Panc1 (cell line): ENCODE data around the gene ACSM6. TPM values are rescaled to one million over a fixed set of nuclear protein-coding genes. Genes with fewer than 3 reads are reported as not detected.

Source experiments
- ATAC-seq: fragments of 200-7000 bp; cut with Tn5 transposase; 2 replicates; pipeline ENCODE4 v1.9.1; 2020; ENCODE audit warnings: mild to moderate bottlenecking, moderate library complexity
- BruUV-seq: library from RNA; stranded (reverse); fragments of 400-500 nt; replicated peaks from 2 replicates; lab custom pipeline; 2021; lab: Mats Ljungman, UMichigan
- CTCF ChIA-PET: fragments of 300-600 bp; sonication (Branson Sonifier 250); formaldehyde crosslinking; loops from one replicate; lab custom pipeline; 2022; ENCODE audit warnings: antibody characterized with exemption; lab: Charles Lee
- POLR2A ChIA-PET: fragments of 300-600 bp; sonication (Branson Sonifier 250); formaldehyde crosslinking; loops from one replicate; lab custom pipeline; 2022; ENCODE audit warnings: antibody characterized with exemption; lab: Charles Lee
- DNase-seq: peaks from one replicate; pipeline ENCODE4 v3.0.0-alpha.2; 2010; ENCODE audit warnings: low read depth, low spot score
- H3K27ac ChIP-seq: 2 replicates; pipeline ENCODE4 v1.5.1; 2011; ENCODE audit warnings: mild to moderate bottlenecking, low read length, inconsistent platforms
- H3K27me3 ChIP-seq: fragments of 200-500 bp; sonication (Bioruptor generic); 2 replicates; pipeline ENCODE4 v1.6.0; 2014; ENCODE audit warnings: low read length, inconsistent platforms; ENCODE audit not compliant: control insufficient read depth, insufficient read depth
- H3K36me3 ChIP-seq: fragments of 200-500 bp; sonication (Bioruptor generic); 2 replicates; pipeline ENCODE4 v1.5.1; 2014; ENCODE audit warnings: inconsistent platforms, mild to moderate bottlenecking, low read length, moderate library complexity; ENCODE audit not compliant: control insufficient read depth, insufficient read depth
- H3K4me1 ChIP-seq: 2 replicates; pipeline ENCODE4 v1.5.1; 2011; ENCODE audit warnings: inconsistent platforms, mild to moderate bottlenecking, low read length, moderate library complexity; ENCODE audit not compliant: control insufficient read depth, insufficient read depth
- H3K4me3 ChIP-seq, 2 experiments: 2 replicates each; pipeline ENCODE4 v1.5.1; 2011 to 2012; ENCODE audit warnings: low read depth in 2 of 2, low read length in 2 of 2, mild to moderate bottlenecking in 2 of 2, inconsistent platforms in 1 of 2, moderate library complexity in 1 of 2
- H3K9me3 ChIP-seq: fragments of 200-500 bp; sonication (Bioruptor generic); 2 replicates; pipeline ENCODE4 v1.5.1; 2014; ENCODE audit warnings: low read depth, mild to moderate bottlenecking, inconsistent platforms, low read length, moderate library complexity; ENCODE audit not compliant: control insufficient read depth, insufficient read depth
- POLR2AphosphoS5 ChIP-seq: IDR thresholded peaks from 2 replicates; pipeline ENCODE4 v1.6.1; 2012; ENCODE audit warnings: mild to moderate bottlenecking, low read depth, low read length, moderate library complexity
- SIN3A ChIP-seq: IDR thresholded peaks from 2 replicates; pipeline ENCODE4 v1.6.1; 2012; ENCODE audit warnings: low read depth, mild to moderate bottlenecking, low read length, moderate library complexity, borderline replicate concordance; ENCODE audit not compliant: insufficient read depth
- TCF7L2 ChIP-seq: IDR thresholded peaks from 2 replicates; pipeline ENCODE4 v1.6.1; 2011; ENCODE audit warnings: mild to moderate bottlenecking, low read depth, low read length, inconsistent platforms
- in situ Hi-C: cut with HindIII; loops from 2 replicates; pipeline ENCODE4 v1.10.0; 2016; ENCODE audit warnings: low sequenced_read_pairs, low pct_unique_long_range_greater_than_20kb
- intact Hi-C: fragments of 100-400 bp; cut with micrococcal nuclease; formaldehyde crosslinking; loops from one replicate; pipeline ENCODE4 v1.10.0; 2022; ENCODE audit not compliant: unreplicated experiment
- total RNA-seq: library from RNA; stranded (reverse); gene quantifications from one replicate; pipeline ENCODE4 v1.2.1, GENCODE V29; 2021; ENCODE audit not compliant: unreplicated experiment
- TF ChIP-seq, protein P1 (sequence below), 2 experiments: IDR thresholded peaks; 2 replicates each; pipeline ENCODE4 v1.6.1; 2011 to 2012; ENCODE audit warnings: low read depth in 2 of 2, control low read depth in 1 of 2, low read length in 1 of 2, mild to moderate bottlenecking in 1 of 2, moderate library complexity in 1 of 2; ENCODE audit not compliant: insufficient read depth in 1 of 2
- TF ChIP-seq, protein P2 (sequence below): fragments of 450-650 bp; IDR thresholded peaks from 2 replicates; pipeline ENCODE4 v1.5.1; 2017; ENCODE audit warnings: mild to moderate bottlenecking

Gene ACSM6
- total RNA-seq, 1 experiment from 2014 or later = not detected

DNA sequence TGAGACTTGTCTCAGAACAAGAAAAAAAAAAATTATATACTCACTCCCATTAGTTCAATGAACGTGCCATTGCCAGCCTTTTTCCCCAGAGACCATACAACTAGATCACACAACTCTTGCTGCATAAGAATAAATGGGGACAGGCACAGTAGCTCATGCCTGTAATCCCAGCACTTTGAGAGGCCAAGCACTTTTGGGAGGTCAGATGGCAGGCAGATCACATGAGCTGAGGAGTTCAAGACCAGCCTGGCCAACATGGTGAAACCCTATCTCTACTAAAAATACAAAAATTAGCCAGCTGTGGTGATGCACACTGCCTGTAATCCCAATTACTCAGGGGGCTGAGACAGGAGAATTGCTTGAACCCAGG lies 83.1 kb downstream of the ACSM6 start:
- intact Hi-C loops = no loop called here
- ATAC-seq = no peak
- H3K4me3 ChIP-seq = no peak overlapping the region
- no peak for TF ChIP-seq POLR2AphosphoS5
- TF ChIP-seq, protein P1, sequence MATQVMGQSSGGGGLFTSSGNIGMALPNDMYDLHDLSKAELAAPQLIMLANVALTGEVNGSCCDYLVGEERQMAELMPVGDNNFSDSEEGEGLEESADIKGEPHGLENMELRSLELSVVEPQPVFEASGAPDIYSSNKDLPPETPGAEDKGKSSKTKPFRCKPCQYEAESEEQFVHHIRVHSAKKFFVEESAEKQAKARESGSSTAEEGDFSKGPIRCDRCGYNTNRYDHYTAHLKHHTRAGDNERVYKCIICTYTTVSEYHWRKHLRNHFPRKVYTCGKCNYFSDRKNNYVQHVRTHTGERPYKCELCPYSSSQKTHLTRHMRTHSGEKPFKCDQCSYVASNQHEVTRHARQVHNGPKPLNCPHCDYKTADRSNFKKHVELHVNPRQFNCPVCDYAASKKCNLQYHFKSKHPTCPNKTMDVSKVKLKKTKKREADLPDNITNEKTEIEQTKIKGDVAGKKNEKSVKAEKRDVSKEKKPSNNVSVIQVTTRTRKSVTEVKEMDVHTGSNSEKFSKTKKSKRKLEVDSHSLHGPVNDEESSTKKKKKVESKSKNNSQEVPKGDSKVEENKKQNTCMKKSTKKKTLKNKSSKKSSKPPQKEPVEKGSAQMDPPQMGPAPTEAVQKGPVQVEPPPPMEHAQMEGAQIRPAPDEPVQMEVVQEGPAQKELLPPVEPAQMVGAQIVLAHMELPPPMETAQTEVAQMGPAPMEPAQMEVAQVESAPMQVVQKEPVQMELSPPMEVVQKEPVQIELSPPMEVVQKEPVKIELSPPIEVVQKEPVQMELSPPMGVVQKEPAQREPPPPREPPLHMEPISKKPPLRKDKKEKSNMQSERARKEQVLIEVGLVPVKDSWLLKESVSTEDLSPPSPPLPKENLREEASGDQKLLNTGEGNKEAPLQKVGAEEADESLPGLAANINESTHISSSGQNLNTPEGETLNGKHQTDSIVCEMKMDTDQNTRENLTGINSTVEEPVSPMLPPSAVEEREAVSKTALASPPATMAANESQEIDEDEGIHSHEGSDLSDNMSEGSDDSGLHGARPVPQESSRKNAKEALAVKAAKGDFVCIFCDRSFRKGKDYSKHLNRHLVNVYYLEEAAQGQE (IDR thresholded peaks at IDR 0.05; ENCODE audit: insufficient read depth in 1 of 2, low read depth in 2 of 2, low read length in 1 of 2) = no peak
- no peak for TF ChIP-seq SIN3A
- TF ChIP-seq, protein P2, sequence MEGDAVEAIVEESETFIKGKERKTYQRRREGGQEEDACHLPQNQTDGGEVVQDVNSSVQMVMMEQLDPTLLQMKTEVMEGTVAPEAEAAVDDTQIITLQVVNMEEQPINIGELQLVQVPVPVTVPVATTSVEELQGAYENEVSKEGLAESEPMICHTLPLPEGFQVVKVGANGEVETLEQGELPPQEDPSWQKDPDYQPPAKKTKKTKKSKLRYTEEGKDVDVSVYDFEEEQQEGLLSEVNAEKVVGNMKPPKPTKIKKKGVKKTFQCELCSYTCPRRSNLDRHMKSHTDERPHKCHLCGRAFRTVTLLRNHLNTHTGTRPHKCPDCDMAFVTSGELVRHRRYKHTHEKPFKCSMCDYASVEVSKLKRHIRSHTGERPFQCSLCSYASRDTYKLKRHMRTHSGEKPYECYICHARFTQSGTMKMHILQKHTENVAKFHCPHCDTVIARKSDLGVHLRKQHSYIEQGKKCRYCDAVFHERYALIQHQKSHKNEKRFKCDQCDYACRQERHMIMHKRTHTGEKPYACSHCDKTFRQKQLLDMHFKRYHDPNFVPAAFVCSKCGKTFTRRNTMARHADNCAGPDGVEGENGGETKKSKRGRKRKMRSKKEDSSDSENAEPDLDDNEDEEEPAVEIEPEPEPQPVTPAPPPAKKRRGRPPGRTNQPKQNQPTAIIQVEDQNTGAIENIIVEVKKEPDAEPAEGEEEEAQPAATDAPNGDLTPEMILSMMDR = no peak
- TF ChIP-seq TCF7L2 = no peak
- H3K9me3 ChIP-seq = no peaks in the 10 kb centered on the region
- H3K27me3 ChIP-seq = no peaks in the 10 kb centered on the region
- DNase-seq = no peak
- no TSS peak for BruUV-seq
- in situ Hi-C loops = no loop called here
- H3K27ac ChIP-seq = no peak overlapping the region
- POLR2A ChIA-PET = interaction anchor here (0.6 kb wide), 1 partner anchor 9 kb away, joined by 14 read pairs; no protein-coding TSS in a partner anchor
- peaks cover 69% of the 10 kb centered on the region for H3K4me1 ChIP-seq
- H3K36me3 ChIP-seq = no peaks in the 10 kb centered on the region
- CTCF ChIA-PET = no interaction called here

DNA sequence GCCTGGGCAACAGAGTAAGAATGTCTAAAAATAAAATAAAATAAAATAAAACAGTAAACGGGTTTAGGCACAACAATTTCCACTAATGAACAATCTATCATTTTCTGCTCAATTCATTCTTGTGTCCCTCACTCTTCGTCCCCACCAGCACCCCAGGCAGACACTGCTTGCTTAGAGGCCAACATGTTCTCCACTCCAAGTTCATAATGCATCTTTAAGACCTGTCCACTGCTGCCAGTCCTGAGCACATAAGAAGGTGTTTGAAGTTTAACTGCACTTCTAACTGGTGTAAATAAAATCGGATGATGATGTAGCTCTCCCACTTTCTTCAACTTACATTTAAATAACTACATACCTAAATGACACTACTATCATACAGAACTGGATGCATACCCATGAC lies 83.6 kb downstream of the ACSM6 start:
- POLR2A ChIA-PET = no interaction called here
- peaks cover 71% of the 10 kb centered on the region for H3K4me1 ChIP-seq
- in situ Hi-C loops = no loop called here

More for the DNA sequence above, 83.6 kb downstream of the ACSM6 start:
- no peaks in the 10 kb centered on the region for H3K36me3 ChIP-seq
- CTCF ChIA-PET = no interaction called here
- DNase-seq = no peak
- no peaks in the 10 kb centered on the region for H3K27me3 ChIP-seq
- ATAC-seq = no peak
- H3K4me3 ChIP-seq = no peak overlapping the region
- TF ChIP-seq SIN3A = no peak
- no peak for TF ChIP-seq POLR2AphosphoS5
- TF ChIP-seq, protein P1 (IDR thresholded peaks at IDR 0.05; ENCODE audit: insufficient read depth in 1 of 2, low read depth in 2 of 2, low read length in 1 of 2) = no peak
- no peak for TF ChIP-seq TCF7L2
- TF ChIP-seq, protein P2 = no peak
- intact Hi-C loops = no loop called here
- H3K27ac ChIP-seq = no peak overlapping the region
- H3K9me3 ChIP-seq = no peaks in the 10 kb centered on the region
- no TSS peak for BruUV-seq

Other genes with a start within 250 kb of the ACSM6 start
- gene CYP2C8, start 124.7 kb upstream of the ACSM6 start, total RNA-seq = 0.26 TPM
- 183 TPM for gene PDLIM1, start 96.8 kb downstream of the ACSM6 start, total RNA-seq